ENCODE results near the gene USB1.
A peak's percentile ranks its signal among the peaks of the same experiment; 100 is the strongest.
"Not testable (repeated sequence)": the region's sequence is repeated elsewhere in the genome, so short reads cannot be mapped to it uniquely, and the experiment has no call there.

Gene USB1

GRCh38 chr16:57997176-57997527 is 4.1 kb upstream of the USB1 start:
- no peaks in the 10 kb centered on the region for H3K9me3 ChIP-seq (ENCODE audit: control insufficient read depth, low read depth, low read length)
- no peak overlapping the region for H3K27ac ChIP-seq (ENCODE audit: low read length)
- peaks cover 12% of the 10 kb centered on the region for H3K4me1 ChIP-seq (ENCODE audit: control insufficient read depth, low read depth, low read length)
- no peak overlapping the region for H3K9ac ChIP-seq (ENCODE audit: low read length)
- H3K4me3 ChIP-seq (ENCODE audit: low read length) = no peak overlapping the region
- no peaks in the 10 kb centered on the region for H3K27me3 ChIP-seq (ENCODE audit: control insufficient read depth, insufficient read depth, low read length)
- H3K36me3 ChIP-seq (ENCODE audit: control insufficient read depth, low read depth, low read length) = no peaks in the 10 kb centered on the region

- H3K4me1 ChIP-seq (ENCODE audit: control insufficient read depth, low read depth, low read length) = peaks cover 12% of the 10 kb centered on the region
- H3K36me3 ChIP-seq (ENCODE audit: control insufficient read depth, low read depth, low read length) = no peaks in the 10 kb centered on the region
- no peaks in the 10 kb centered on the region for H3K27me3 ChIP-seq (ENCODE audit: control insufficient read depth, insufficient read depth, low read length)
- H3K9ac ChIP-seq (ENCODE audit: low read length) = no peak overlapping the region
- H3K9me3 ChIP-seq (ENCODE audit: control insufficient read depth, low read depth, low read length) = no peaks in the 10 kb centered on the region
- no peak overlapping the region for H3K27ac ChIP-seq (ENCODE audit: low read length)
- H3K4me3 ChIP-seq (ENCODE audit: low read length) = no peak overlapping the region
Measured at GRCh38 chr16:57997528-57998265, 3.5 kb upstream of the USB1 start.

GRCh38 chr16:57998486-57998885 is 2.7 kb upstream of the USB1 start:
- H3K4me3 ChIP-seq (ENCODE audit: low read length) = no peak overlapping the region
- H3K4me1 ChIP-seq (ENCODE audit: control insufficient read depth, low read depth, low read length) = peaks cover 12% of the 10 kb centered on the region
- no peaks in the 10 kb centered on the region for H3K36me3 ChIP-seq (ENCODE audit: control insufficient read depth, low read depth, low read length)
- H3K27ac ChIP-seq (ENCODE audit: low read length) = no peak overlapping the region
- H3K9me3 ChIP-seq (ENCODE audit: control insufficient read depth, low read depth, low read length) = no peaks in the 10 kb centered on the region
- H3K9ac ChIP-seq (ENCODE audit: low read length) = no peak overlapping the region
- H3K27me3 ChIP-seq (ENCODE audit: control insufficient read depth, insufficient read depth, low read length) = no peaks in the 10 kb centered on the region

GRCh38 chr16:57998992-57999365 is 2.2 kb upstream of the USB1 start:
- no peak overlapping the region for H3K9ac ChIP-seq (ENCODE audit: low read length)
- peaks cover 12% of the 10 kb centered on the region for H3K4me1 ChIP-seq (ENCODE audit: control insufficient read depth, low read depth, low read length)
- H3K27ac ChIP-seq (ENCODE audit: low read length) = no peak overlapping the region

GRCh38 chr16:57999366-57999970 is 1.7 kb upstream of the USB1 start:
- H3K27me3 ChIP-seq (ENCODE audit: control insufficient read depth, insufficient read depth, low read length) = no peaks in the 10 kb centered on the region
- H3K9ac ChIP-seq (ENCODE audit: low read length) = no peak overlapping the region
- peaks cover 12% of the 10 kb centered on the region for H3K4me1 ChIP-seq (ENCODE audit: control insufficient read depth, low read depth, low read length)
- H3K9me3 ChIP-seq (ENCODE audit: control insufficient read depth, low read depth, low read length) = no peaks in the 10 kb centered on the region
- no peaks in the 10 kb centered on the region for H3K36me3 ChIP-seq (ENCODE audit: control insufficient read depth, low read depth, low read length)
- peak overlapping the region; percentile 58 for H3K4me3 ChIP-seq (ENCODE audit: low read length)
- no peak overlapping the region for H3K27ac ChIP-seq (ENCODE audit: low read length)

More at GRCh38 chr16:57998992-57999365, 2.2 kb upstream of the USB1 start:
- H3K9me3 ChIP-seq (ENCODE audit: control insufficient read depth, low read depth, low read length) = no peaks in the 10 kb centered on the region
- no peaks in the 10 kb centered on the region for H3K27me3 ChIP-seq (ENCODE audit: control insufficient read depth, insufficient read depth, low read length)
- H3K36me3 ChIP-seq (ENCODE audit: control insufficient read depth, low read depth, low read length) = no peaks in the 10 kb centered on the region
- no peak overlapping the region for H3K4me3 ChIP-seq (ENCODE audit: low read length)

GRCh38 chr16:57999971-58000705 is 1.1 kb upstream of the USB1 start, which contains the start of gene ZNF319:
Gene ZNF319, minus strand, starts transcription at chr16:58000672. Its CDS starts 2,407 bp downstream, at chr16:57998265.
- Histone ChIP-seq H3K27me3 (ENCODE audit: control insufficient read depth, insufficient read depth, low read length) (no peaks in the 10 kb centered on the region), H3K27ac (ENCODE audit: low read length) (no peak within 1 kb of the TSS), H3K9ac (ENCODE audit: low read length) (peak within 1 kb of the TSS; percentile 62), H3K36me3 (ENCODE audit: control insufficient read depth, low read depth, low read length) (no peaks in the 10 kb centered on the region), H3K4me3 (ENCODE audit: low read length) (peak within 1 kb of the TSS; percentile 78), H3K9me3 (ENCODE audit: control insufficient read depth, low read depth, low read length) (no peaks in the 10 kb centered on the region), H3K4me1 (ENCODE audit: control insufficient read depth, low read depth, low read length) (peaks cover 12% of the 10 kb centered on the region)

GRCh38 chr16:58001781-58002415 is 691 bp downstream of the USB1 start:
- Histone ChIP-seq H3K27me3 (ENCODE audit: control insufficient read depth, insufficient read depth, low read length) (no peaks in the 10 kb centered on the region), H3K4me3 (ENCODE audit: low read length) (peak overlapping the region; percentile 78), H3K9ac (ENCODE audit: low read length) (peak overlapping the region; percentile 62), H3K27ac (ENCODE audit: low read length) (no peak overlapping the region), H3K9me3 (ENCODE audit: control insufficient read depth, low read depth, low read length) (no peaks in the 10 kb centered on the region), H3K36me3 (ENCODE audit: control insufficient read depth, low read depth, low read length) (no peaks in the 10 kb centered on the region), H3K4me1 (ENCODE audit: control insufficient read depth, low read depth, low read length) (peaks cover 12% of the 10 kb centered on the region)

GRCh38 chr16:58002416-58002800 is 1.2 kb downstream of the USB1 start:
- H3K9me3 ChIP-seq (ENCODE audit: control insufficient read depth, low read depth, low read length) = no peaks in the 10 kb centered on the region
- H3K4me3 ChIP-seq (ENCODE audit: low read length) = no peak overlapping the region
- no peaks in the 10 kb centered on the region for H3K36me3 ChIP-seq (ENCODE audit: control insufficient read depth, low read depth, low read length)
- peaks cover 12% of the 10 kb centered on the region for H3K4me1 ChIP-seq (ENCODE audit: control insufficient read depth, low read depth, low read length)
- no peak overlapping the region for H3K9ac ChIP-seq (ENCODE audit: low read length)
- no peaks in the 10 kb centered on the region for H3K27me3 ChIP-seq (ENCODE audit: control insufficient read depth, insufficient read depth, low read length)
- no peak overlapping the region for H3K27ac ChIP-seq (ENCODE audit: low read length)

GRCh38 chr16:58002936-58003335 is 1.7 kb downstream of the USB1 start:
- Histone ChIP-seq H3K4me3 (ENCODE audit: low read length) (no peak overlapping the region), H3K4me1 (ENCODE audit: control insufficient read depth, low read depth, low read length) (peaks cover 12% of the 10 kb centered on the region)

GRCh38 chr16:58004736-58005135 is 3.5 kb downstream of the USB1 start:
- not testable (repeated sequence) for H3K36me3 ChIP-seq (ENCODE audit: control insufficient read depth, low read depth, low read length); H3K9me3 ChIP-seq (ENCODE audit: control insufficient read depth, low read depth, low read length); H3K4me3 ChIP-seq (ENCODE audit: low read length); H3K27ac ChIP-seq (ENCODE audit: low read length); H3K4me1 ChIP-seq (ENCODE audit: control insufficient read depth, low read depth, low read length); H3K9ac ChIP-seq (ENCODE audit: low read length); H3K27me3 ChIP-seq (ENCODE audit: control insufficient read depth, insufficient read depth, low read length)

More at GRCh38 chr16:58002936-58003335, 1.7 kb downstream of the USB1 start:
- Histone ChIP-seq H3K9ac (ENCODE audit: low read length) (no peak overlapping the region), H3K27me3 (ENCODE audit: control insufficient read depth, insufficient read depth, low read length) (no peaks in the 10 kb centered on the region), H3K27ac (ENCODE audit: low read length) (no peak overlapping the region), H3K9me3 (ENCODE audit: control insufficient read depth, low read depth, low read length) (no peaks in the 10 kb centered on the region), H3K36me3 (ENCODE audit: control insufficient read depth, low read depth, low read length) (no peaks in the 10 kb centered on the region)

- peaks cover 11% of the 10 kb centered on the region for H3K36me3 ChIP-seq (ENCODE audit: control insufficient read depth, low read depth, low read length)
Measured at GRCh38 chr16:58009856-58010416, 8.7 kb downstream of the USB1 start.

More at GRCh38 chr16:58009856-58010416, 8.7 kb downstream of the USB1 start:
- Histone ChIP-seq H3K4me3 (ENCODE audit: low read length) (no peak overlapping the region), H3K27me3 (ENCODE audit: control insufficient read depth, insufficient read depth, low read length) (no peaks in the 10 kb centered on the region), H3K27ac (ENCODE audit: low read length) (no peak overlapping the region), H3K9ac (ENCODE audit: low read length) (no peak overlapping the region), H3K4me1 (ENCODE audit: control insufficient read depth, low read depth, low read length) (no peaks in the 10 kb centered on the region), H3K9me3 (ENCODE audit: control insufficient read depth, low read depth, low read length) (no peaks in the 10 kb centered on the region)
